Measurements from ENCODE around the gene FAM184B. TPM values are rescaled to one million over a fixed set of nuclear protein-coding genes. Genes with fewer than 3 reads are reported as not detected.

Gene FAM184B
- polyA plus RNA-seq, 1 donor from 2014 or later, result 0.10 TPM

DNA sequence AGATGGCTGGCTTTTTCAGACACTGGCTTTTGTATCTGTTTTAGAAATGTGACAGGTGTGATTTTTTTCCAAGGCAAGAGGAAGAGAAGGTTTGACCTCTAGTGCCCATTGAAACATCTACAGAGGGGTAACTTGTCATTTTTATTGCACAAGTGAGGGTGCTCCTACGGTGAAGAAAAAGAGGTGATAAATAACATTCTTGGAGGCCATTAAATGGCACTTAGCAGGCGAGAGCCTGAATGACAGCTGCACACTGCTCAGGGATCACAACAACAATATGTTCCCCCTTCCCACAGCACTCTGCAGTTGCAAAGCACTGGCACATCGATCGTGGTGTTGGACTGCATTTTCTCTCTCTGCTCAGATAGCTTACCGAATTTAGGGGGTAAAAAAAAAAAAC lies 22.9 kb downstream of the FAM184B start:
- H3K4me2 ChIP-seq (ENCODE audit: low read length), result peak overlapping the region; percentile 15
- no peaks in the 10 kb centered on the region for H3K9me3 ChIP-seq (ENCODE audit: low read length)
- H3K9me2 ChIP-seq (ENCODE audit: insufficient read depth, low read length), result no peaks in the 10 kb centered on the region
- no peak overlapping the region for H3K27ac ChIP-seq (ENCODE audit: low read length)
- TF ChIP-seq TAF1 (IDR thresholded peaks at IDR 0.05; ENCODE audit: low read depth) (no peak), POLR2AphosphoS5 (IDR thresholded peaks at IDR 0.05) (peak; percentile 94), RAD21 (conservative IDR thresholded peaks at IDR 0.05) (no peak), MXI1 (conservative IDR thresholded peaks at IDR 0.05; ENCODE audit: poor library complexity, severe bottlenecking) (peak; percentile 21), SMC3 (conservative IDR thresholded peaks at IDR 0.05; ENCODE audit: poor library complexity) (no peak), EP300 (conservative IDR thresholded peaks at IDR 0.05; ENCODE audit: poor library complexity, severe bottlenecking) (peak; percentile 91), EZH2 (IDR thresholded peaks at IDR 0.05; ENCODE audit: borderline replicate concordance, insufficient read depth, low read length, poor library complexity, severe bottlenecking) (no peak)
- TF ChIP-seq, protein P1, sequence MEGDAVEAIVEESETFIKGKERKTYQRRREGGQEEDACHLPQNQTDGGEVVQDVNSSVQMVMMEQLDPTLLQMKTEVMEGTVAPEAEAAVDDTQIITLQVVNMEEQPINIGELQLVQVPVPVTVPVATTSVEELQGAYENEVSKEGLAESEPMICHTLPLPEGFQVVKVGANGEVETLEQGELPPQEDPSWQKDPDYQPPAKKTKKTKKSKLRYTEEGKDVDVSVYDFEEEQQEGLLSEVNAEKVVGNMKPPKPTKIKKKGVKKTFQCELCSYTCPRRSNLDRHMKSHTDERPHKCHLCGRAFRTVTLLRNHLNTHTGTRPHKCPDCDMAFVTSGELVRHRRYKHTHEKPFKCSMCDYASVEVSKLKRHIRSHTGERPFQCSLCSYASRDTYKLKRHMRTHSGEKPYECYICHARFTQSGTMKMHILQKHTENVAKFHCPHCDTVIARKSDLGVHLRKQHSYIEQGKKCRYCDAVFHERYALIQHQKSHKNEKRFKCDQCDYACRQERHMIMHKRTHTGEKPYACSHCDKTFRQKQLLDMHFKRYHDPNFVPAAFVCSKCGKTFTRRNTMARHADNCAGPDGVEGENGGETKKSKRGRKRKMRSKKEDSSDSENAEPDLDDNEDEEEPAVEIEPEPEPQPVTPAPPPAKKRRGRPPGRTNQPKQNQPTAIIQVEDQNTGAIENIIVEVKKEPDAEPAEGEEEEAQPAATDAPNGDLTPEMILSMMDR (IDR thresholded peaks at IDR 0.05; ENCODE audit: poor library complexity, severe bottlenecking), result no peak
- TF ChIP-seq, protein P2, sequence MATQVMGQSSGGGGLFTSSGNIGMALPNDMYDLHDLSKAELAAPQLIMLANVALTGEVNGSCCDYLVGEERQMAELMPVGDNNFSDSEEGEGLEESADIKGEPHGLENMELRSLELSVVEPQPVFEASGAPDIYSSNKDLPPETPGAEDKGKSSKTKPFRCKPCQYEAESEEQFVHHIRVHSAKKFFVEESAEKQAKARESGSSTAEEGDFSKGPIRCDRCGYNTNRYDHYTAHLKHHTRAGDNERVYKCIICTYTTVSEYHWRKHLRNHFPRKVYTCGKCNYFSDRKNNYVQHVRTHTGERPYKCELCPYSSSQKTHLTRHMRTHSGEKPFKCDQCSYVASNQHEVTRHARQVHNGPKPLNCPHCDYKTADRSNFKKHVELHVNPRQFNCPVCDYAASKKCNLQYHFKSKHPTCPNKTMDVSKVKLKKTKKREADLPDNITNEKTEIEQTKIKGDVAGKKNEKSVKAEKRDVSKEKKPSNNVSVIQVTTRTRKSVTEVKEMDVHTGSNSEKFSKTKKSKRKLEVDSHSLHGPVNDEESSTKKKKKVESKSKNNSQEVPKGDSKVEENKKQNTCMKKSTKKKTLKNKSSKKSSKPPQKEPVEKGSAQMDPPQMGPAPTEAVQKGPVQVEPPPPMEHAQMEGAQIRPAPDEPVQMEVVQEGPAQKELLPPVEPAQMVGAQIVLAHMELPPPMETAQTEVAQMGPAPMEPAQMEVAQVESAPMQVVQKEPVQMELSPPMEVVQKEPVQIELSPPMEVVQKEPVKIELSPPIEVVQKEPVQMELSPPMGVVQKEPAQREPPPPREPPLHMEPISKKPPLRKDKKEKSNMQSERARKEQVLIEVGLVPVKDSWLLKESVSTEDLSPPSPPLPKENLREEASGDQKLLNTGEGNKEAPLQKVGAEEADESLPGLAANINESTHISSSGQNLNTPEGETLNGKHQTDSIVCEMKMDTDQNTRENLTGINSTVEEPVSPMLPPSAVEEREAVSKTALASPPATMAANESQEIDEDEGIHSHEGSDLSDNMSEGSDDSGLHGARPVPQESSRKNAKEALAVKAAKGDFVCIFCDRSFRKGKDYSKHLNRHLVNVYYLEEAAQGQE (IDR thresholded peaks at IDR 0.05; ENCODE audit: borderline replicate concordance), result peak; percentile 18
- no peaks in the 10 kb centered on the region for H3K36me3 ChIP-seq (ENCODE audit: insufficient read depth, low read length)
- H3K9ac ChIP-seq (ENCODE audit: low read length), result no peak overlapping the region
- H3K4me3 ChIP-seq (ENCODE audit: low read length), result peak overlapping the region; percentile 46
- no peaks in the 10 kb centered on the region for H3F3A ChIP-seq (ENCODE audit: insufficient read depth, low read length, poor library complexity, severe bottlenecking)
- H4K20me1 ChIP-seq (ENCODE audit: insufficient read depth), result no peaks in the 10 kb centered on the region
- H3K79me2 ChIP-seq (replicated peaks; ENCODE audit: insufficient read depth, low read length), result no peaks in the 10 kb centered on the region
- H3K27me3 ChIP-seq (ENCODE audit: insufficient read depth, low read depth, low read length), result no peaks in the 10 kb centered on the region
- H2AFZ ChIP-seq (ENCODE audit: low read depth, low read length), result no peak overlapping the region

DNA sequence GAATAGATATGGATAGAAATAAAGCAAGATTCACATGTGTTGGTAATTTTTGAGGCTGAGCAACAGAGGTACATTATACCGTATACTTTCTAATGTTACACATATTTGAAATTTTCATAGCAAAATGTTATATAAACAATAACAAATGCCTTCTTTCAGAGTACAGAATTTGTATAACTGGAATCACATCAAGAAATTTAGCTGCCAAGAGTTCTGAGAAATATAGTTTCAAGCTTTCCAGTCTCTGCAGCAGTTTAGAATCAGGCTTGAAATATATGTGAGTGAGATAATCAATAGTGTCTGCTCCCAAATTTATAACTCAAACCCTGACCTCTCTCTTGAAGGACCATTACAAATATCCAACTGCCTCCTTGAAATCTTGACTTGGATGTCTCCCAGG lies 23.8 kb downstream of the FAM184B start:
- no peak overlapping the region for H3K4me3 ChIP-seq (ENCODE audit: low read length)
- no peaks in the 10 kb centered on the region for H3K9me3 ChIP-seq (ENCODE audit: low read length)
- H3K36me3 ChIP-seq (ENCODE audit: insufficient read depth, low read length), result no peaks in the 10 kb centered on the region
- no peak overlapping the region for H3K9ac ChIP-seq (ENCODE audit: low read length)
- TF ChIP-seq POLR2AphosphoS5 (IDR thresholded peaks at IDR 0.05) (no peak), EZH2 (IDR thresholded peaks at IDR 0.05; ENCODE audit: borderline replicate concordance, insufficient read depth, low read length, poor library complexity, severe bottlenecking) (no peak), RAD21 (conservative IDR thresholded peaks at IDR 0.05) (no peak), MXI1 (conservative IDR thresholded peaks at IDR 0.05; ENCODE audit: poor library complexity, severe bottlenecking) (no peak), EP300 (conservative IDR thresholded peaks at IDR 0.05; ENCODE audit: poor library complexity, severe bottlenecking) (no peak), SMC3 (conservative IDR thresholded peaks at IDR 0.05; ENCODE audit: poor library complexity) (no peak), TAF1 (IDR thresholded peaks at IDR 0.05; ENCODE audit: low read depth) (no peak)
- TF ChIP-seq, protein P1 (IDR thresholded peaks at IDR 0.05; ENCODE audit: poor library complexity, severe bottlenecking), result no peak
- no peaks in the 10 kb centered on the region for H3K9me2 ChIP-seq (ENCODE audit: insufficient read depth, low read length)
- H3K27me3 ChIP-seq (ENCODE audit: insufficient read depth, low read depth, low read length), result no peaks in the 10 kb centered on the region
- H3K4me2 ChIP-seq (ENCODE audit: low read length), result no peak overlapping the region
- no peak overlapping the region for H3K27ac ChIP-seq (ENCODE audit: low read length)
- H3F3A ChIP-seq (ENCODE audit: insufficient read depth, low read length, poor library complexity, severe bottlenecking), result no peaks in the 10 kb centered on the region
- H2AFZ ChIP-seq (ENCODE audit: low read depth, low read length), result no peak overlapping the region
- no peaks in the 10 kb centered on the region for H4K20me1 ChIP-seq (ENCODE audit: insufficient read depth)
- no peaks in the 10 kb centered on the region for H3K79me2 ChIP-seq (replicated peaks; ENCODE audit: insufficient read depth, low read length)

Data from neural cell (in vitro differentiated cells).